A549 treated with dexamethasone at 1 μM for 4 hours (cell line): ENCODE results near the gene OR5B3. TPM values are rescaled to one million over a fixed set of nuclear protein-coding genes. Genes with fewer than 3 reads are reported as not detected.

Experiments used
- total RNA-seq: library from RNA; stranded (reverse); fragments of 200-300 nt; extraction: Qiagen RNA extraction; gene quantifications from 5 replicates; pipeline ENCODE4 v1.2.3, GENCODE V29; 2022

Gene OR5B3
- not detected in 5 replicates for total RNA-seq

GRCh38 chr11:58406774-58407173 lies at the start of gene OR5B3:
Gene OR5B3 (minus strand): TSS chr11:58406874. CDS start chr11:58403409, 3,465 bp downstream.

GRCh38 chr11:58442136-58442535 lies 35.5 kb upstream of the OR5B3 start, which contains the start of gene OR5B12:
Gene OR5B12 (minus strand): TSS chr11:58442236. CDS start chr11:58440151, 2,085 bp downstream.

GRCh38 chr11:58428021-58428420 lies 21.3 kb upstream of the OR5B3 start, which contains the start of gene OR5B2:
Gene OR5B2 (minus strand): TSS chr11:58428121. CDS start chr11:58423261, 4,860 bp downstream.

GRCh38 chr11:58358969-58359368 lies 47.7 kb downstream of the OR5B3 start, which contains the start of gene OR5B17:
Gene OR5B17 (minus strand): TSS chr11:58359069. CDS start chr11:58359069, 0 bp downstream.

Other genes with a start within 250 kb of the OR5B3 start
- gene OR9Q2, start 217.8 kb downstream of the OR5B3 start, total RNA-seq = not detected in 5 replicates
- gene OR1S2, start 202.7 kb downstream of the OR5B3 start, total RNA-seq = not detected in 5 replicates
- not detected in 5 replicates for gene OR1S1, start 194.2 kb downstream of the OR5B3 start, total RNA-seq
- gene OR10Q1, start 178.0 kb downstream of the OR5B3 start, total RNA-seq = not detected in 5 replicates
- gene OR10W1, start 138.6 kb downstream of the OR5B3 start, total RNA-seq = not detected in 5 replicates
- gene OR5B17, start 47.8 kb downstream of the OR5B3 start, total RNA-seq = not detected in 5 replicates
- gene OR5B2, start 21.2 kb upstream of the OR5B3 start, total RNA-seq = not detected in 5 replicates
- gene OR5B12, start 35.4 kb upstream of the OR5B3 start, total RNA-seq = not detected in 5 replicates
- gene OR5B21, start 101.2 kb upstream of the OR5B3 start, total RNA-seq = not detected in 5 replicates
- 2.0 to 2.5 TPM (median 2.2 TPM) in 5 replicates for gene LPXN, start 169.0 kb upstream of the OR5B3 start, total RNA-seq
- 36.8 to 49.2 TPM (median 44.1 TPM) in 5 replicates for gene ZFP91, start 172.2 kb upstream of the OR5B3 start, total RNA-seq
- 1.2 to 1.7 TPM (median 1.3 TPM) in 5 replicates for gene CNTF, start 215.8 kb upstream of the OR5B3 start, total RNA-seq